K562 (cell line): Measurements from ENCODE around the gene GOLGB1. TPM values are rescaled to one million over a fixed set of nuclear protein-coding genes. Genes with fewer than 3 reads are reported as not detected.

Experiments used
- ATAC-seq: fragments of 200-7000 bp; cut with Tn5 transposase; 3 replicates; pipeline ENCODE4 v1.9.1; 2020; ENCODE audit warnings: moderate library complexity
- BruUV-seq: library from RNA; stranded (reverse); fragments of 400-500 nt; replicated peaks from 2 replicates; lab custom pipeline; 2021; lab: Mats Ljungman, UMichigan
- CTCF ChIA-PET: fragments of 300-600 bp; formaldehyde crosslinking; extraction: SDS; loops from one replicate; lab custom pipeline; 2021; ENCODE audit warnings: low intra/inter-chr PET ratio; lab: Yijun Ruan, JAX
- POLR2A ChIA-PET: fragments of 300-600, 350-650 bp; sonication (Branson Sonifier 250); formaldehyde crosslinking; extraction: SDS; loops from one replicate; lab custom pipeline; 2021; ENCODE audit warnings: antibody characterized with exemption, inconsistent platforms; lab: Yijun Ruan, JAX
- DNase-seq, 4 experiments: peaks; one replicate each; pipeline versions ENCODE4 v3.0.0 to v3.0.0-alpha.2; 2011 to 2018; ENCODE audit warnings: low spot score in 3 of 4, mixed read lengths in 3 of 4; ENCODE audit errors: extremely low read depth in 1 of 4
- FAIRE-seq: peaks from 2 replicates; lab custom pipeline; 2011; peaks lifted over from hg19 to GRCh38; lab: Jason Lieb, UNC
- H2AFZ ChIP-seq: 2 replicates; pipeline ENCODE4 v1.6.0; 2011; ENCODE audit warnings: low read depth, low read length, control low read depth, inconsistent platforms
- H3K27ac ChIP-seq: fragments of 200-600 bp; 3 replicates; pipeline ENCODE4 v1.8.0; 2011; ENCODE audit warnings: low read depth, mild to moderate bottlenecking, control low read depth, inconsistent platforms, low read length, moderate library complexity, mixed read lengths; ENCODE audit errors: extremely low read depth
- H3K27me3 ChIP-seq, 2 experiments: fragments of 300-600 bp in 1 of 2; 2 replicates in 1 of 2; 3 replicates in 1 of 2; pipeline versions ENCODE4 v1.6.0 to v1.8.0; 2011; ENCODE audit warnings: inconsistent platforms in 2 of 2, low read length in 2 of 2, mild to moderate bottlenecking in 1 of 2, mixed read lengths in 1 of 2, moderate library complexity in 1 of 2; ENCODE audit not compliant: control insufficient read depth in 2 of 2, insufficient read depth in 2 of 2
- H3K36me3 ChIP-seq: fragments of 300-600 bp; 3 replicates; pipeline ENCODE4 v1.8.0; 2011; ENCODE audit warnings: mild to moderate bottlenecking, low read length, inconsistent platforms; ENCODE audit not compliant: control insufficient read depth, insufficient read depth
- H3K4me1 ChIP-seq, 2 experiments: fragments of 200-600 bp in 1 of 2; replicated peaks in 1 of 2; 2 replicates in 1 of 2; 3 replicates in 1 of 2; pipeline versions ENCODE4 v1.5.1 to v1.8.0; 2011; ENCODE audit warnings: inconsistent platforms in 2 of 2, low read length in 2 of 2, mild to moderate bottlenecking in 1 of 2, mixed read lengths in 1 of 2, moderate library complexity in 1 of 2; ENCODE audit not compliant: control insufficient read depth in 2 of 2, insufficient read depth in 2 of 2
- H3K4me2 ChIP-seq: 2 replicates; pipeline ENCODE4 v1.6.1; 2011; ENCODE audit warnings: low read length, control low read depth, inconsistent platforms, mixed read lengths; ENCODE audit not compliant: insufficient read depth
- H3K4me3 ChIP-seq: fragments of 200-600 bp; sonication (generic), shearing (Covaris generic); 2 replicates; pipeline ENCODE4 v1.5.1; 2016; ENCODE audit warnings: control low read depth, inconsistent platforms
- H3K79me2 ChIP-seq: fragments of 200-600 bp; 3 replicates; pipeline ENCODE4 v1.8.0; 2011; ENCODE audit warnings: low read length, inconsistent platforms; ENCODE audit not compliant: control insufficient read depth, insufficient read depth
- H3K9ac ChIP-seq, 2 experiments: 2 replicates each; pipeline versions ENCODE4 v1.6.0 to v1.6.1; 2011; ENCODE audit warnings: low read depth in 2 of 2, low read length in 2 of 2, control low read depth in 1 of 2, inconsistent platforms in 1 of 2, mild to moderate bottlenecking in 1 of 2, mixed read lengths in 1 of 2; ENCODE audit not compliant: insufficient read depth in 1 of 2
- H3K9me1 ChIP-seq: one replicate; pipeline ENCODE4 v1.6.0; 2011; ENCODE audit warnings: inconsistent platforms, mild to moderate bottlenecking, low read length, moderate library complexity; ENCODE audit not compliant: control insufficient read depth, insufficient read depth
- H3K9me3 ChIP-seq: replicated peaks from 2 replicates; pipeline ENCODE4 v1.5.1; 2011; ENCODE audit warnings: low read depth, low read length, inconsistent platforms; ENCODE audit not compliant: control insufficient read depth, insufficient read depth
- H4K20me1 ChIP-seq: replicated peaks from 2 replicates; pipeline ENCODE4 v1.6.1; 2011; ENCODE audit warnings: low read length, inconsistent platforms, mixed read lengths; ENCODE audit not compliant: control insufficient read depth, insufficient read depth
- ETV5 ChIP-seq: sonication (generic); formaldehyde crosslinking; IDR thresholded peaks from 2 replicates; pipeline ENCODE4 v1.4.0; 2020; ENCODE audit warnings: low read depth, mild to moderate bottlenecking, missing genetic modification reagents
- FOXJ3 ChIP-seq: sonication (generic); formaldehyde crosslinking; IDR thresholded peaks from 2 replicates; pipeline ENCODE4 v1.4.0; 2020; ENCODE audit warnings: mild to moderate bottlenecking, missing genetic modification reagents
- IRF1 ChIP-seq: sonication (generic); formaldehyde crosslinking; IDR thresholded peaks from 2 replicates; pipeline ENCODE4 v1.8.0; 2022; ENCODE audit warnings: missing genetic modification reagents, mild to moderate bottlenecking, borderline replicate concordance
- IRF9 ChIP-seq: fragments of 450-650 bp; IDR thresholded peaks from 2 replicates; pipeline ENCODE4 v1.6.1; 2016; ENCODE audit warnings: missing biosample characterization, missing genetic modification characterization
- MBD2 ChIP-seq: sonication (generic); IDR thresholded peaks from 2 replicates; pipeline ENCODE4 v1.6.1; 2016; ENCODE audit warnings: low read depth, borderline replicate concordance
- MEF2D ChIP-seq: conservative IDR thresholded peaks from 2 replicates; pipeline ENCODE4 v1.6.1; 2016; ENCODE audit warnings: low read depth, missing genetic modification characterization, missing compliant biosample characterization
- NELFE ChIP-seq: IDR thresholded peaks from 2 replicates; pipeline ENCODE4 v1.6.1; 2011; ENCODE audit warnings: mild to moderate bottlenecking; ENCODE audit not compliant: insufficient read depth, insufficient read length
- NR2F6 ChIP-seq: fragments of 450-650 bp; formaldehyde crosslinking; IDR thresholded peaks from 2 replicates; pipeline ENCODE4 v1.4.0; 2020; ENCODE audit warnings: mild to moderate bottlenecking
- YY1 ChIP-seq, 3 experiments: IDR thresholded peaks; 2 replicates each; pipeline ENCODE4 v1.6.1; 2011; ENCODE audit warnings: low read length in 2 of 3, mild to moderate bottlenecking in 2 of 3, moderate library complexity in 2 of 3, borderline replicate concordance in 1 of 3, control low read depth in 1 of 3, low read depth in 1 of 3; ENCODE audit not compliant: insufficient read depth in 3 of 3, insufficient replicate concordance in 2 of 3, control insufficient read depth in 1 of 3, insufficient read length in 1 of 3; ENCODE audit errors: extremely low read depth in 1 of 3
- WGBS: fragments of 100-300 bp; shearing (Covaris generic); methylation state at CpG from one replicate; pipeline ENCODE4 v1.1.6; 2016; ENCODE audit warnings: low coverage, mixed read lengths; ENCODE audit not compliant: insufficient coverage; ENCODE audit errors: missing lambda C conversion rate; 5-methylcytosine and 5-hydroxymethylcytosine counted together
- in situ Hi-C: fragments of 300-500 bp; cut with MboI; formaldehyde crosslinking; loops from 4 replicates; pipeline ENCODE4 v1.15.0; 2018; ENCODE audit warnings: inconsistent platforms, mixed read lengths
- intact Hi-C: fragments of 100-400 bp; cut with micrococcal nuclease; formaldehyde crosslinking; loops from 2 replicates; pipeline ENCODE4 v1.14.2; 2022
- polyA plus RNA-seq, 8 experiments: library from polyadenylated mRNA; depleted of rRNA in 4 of 8; stranded (reverse) in 5 of 8; unstranded in 3 of 8; fragments of >200 nt; fragmentation: Nextera tagmentation in 2 of 8; fragmentation: Illumina TruSeq in 1 of 8; extraction: Ambion mirVana in 2 of 8; extraction: Trizol in 1 of 8; gene quantifications; 2 replicates each; pipeline versions ENCODE4 v1.2.1 to v1.2.3, GENCODE V29; 2011 to 2014; ENCODE audit warnings: inconsistent platforms in 1 of 8, missing spikeins in 1 of 8
- total RNA-seq, 7 experiments: library from RNA; depleted of rRNA in 6 of 7; stranded (reverse); fragments of >200 nt in 6 of 7; fragmentation: Illumina TruSeq in 2 of 7; extraction: Trizol in 2 of 7; gene quantifications; 2 replicates each; pipeline versions ENCODE4 v1.2.1 to v1.2.3, GENCODE V29; 2011 to 2021; ENCODE audit warnings: low replicate concordance in 1 of 7

Gene GOLGB1
- total and polyA plus RNA-seq, 9 of the 15 experiments (the other 6 are each of a cell fraction or from before 2014, with no cell fraction given) = 4.0 to 16.3 (median 9.7) TPM

- H3K9me3 ChIP-seq = no peaks in the 10 kb centered on the region
- ATAC-seq = no peak
- TF ChIP-seq NR2F6 (CRISPR knock-in tag) = no peak
- no peak for TF ChIP-seq YY1 (IDR thresholded peaks at IDR 0.05; ENCODE audit: borderline replicate concordance in 1 of 3, control insufficient read depth in 1 of 3, extremely low read depth in 1 of 3, insufficient read depth in 3 of 3, insufficient read length in 1 of 3, insufficient replicate concordance in 2 of 3, low read depth in 1 of 3, low read length in 2 of 3)
- no peak for TF ChIP-seq ETV5 (CRISPR knock-in tag)
- TF ChIP-seq IRF1 (CRISPR knock-in tag) = no peak
- no peak for TF ChIP-seq NELFE
- no peak for TF ChIP-seq MEF2D (tag)
- no peak for TF ChIP-seq IRF9 (tag)
- no peak for TF ChIP-seq FOXJ3 (CRISPR knock-in tag)
- TF ChIP-seq MBD2 = no peak
- TF ChIP-seq, all 486 proteins: peak for 0
- no TSS peak for BruUV-seq
- WGBS = 76% methylated on average over 6 of the region's 6 CpGs
- Histone ChIP-seq H4K20me1 (no peaks in the 10 kb centered on the region), H3K79me2 (no peaks in the 10 kb centered on the region), H3K27me3 (no peaks in the 10 kb centered on the region), H3K4me1 (peaks cover 0 to 5% of the 10 kb centered on the region in 2 experiments; a peak in 3 of 5 replicates), H2AFZ (no peak overlapping the region), H3K4me2 (no peak overlapping the region), H3K27ac (no peak overlapping the region), H3K36me3 (no peaks in the 10 kb centered on the region), H3K9me1 (no peaks in the 10 kb centered on the region), H3K4me3 (no peak overlapping the region), H3K9ac (no peak overlapping the region)
- DNase-seq (no peak), FAIRE-seq (no peak)
- CTCF ChIA-PET = no interaction called here
- intact Hi-C loops (no loop called here), in situ Hi-C loops (no loop called here)
- POLR2A ChIA-PET = no interaction called here
Measured at GRCh38 chr3:121658716-121659435, 90.7 kb downstream of the GOLGB1 start.
